Right cardiac atrium (tissue), 5 donors: Measurements from ENCODE around the gene PIEZO2. TPM values are rescaled to one million over a fixed set of nuclear protein-coding genes. Genes with fewer than 3 reads are reported as not detected.
"Not testable (repeated sequence)": the region's sequence is repeated elsewhere in the genome, so short reads cannot be mapped to it uniquely, and the experiment has no call there.

Experiments
- ATAC-seq, 2 donors: fragments of 200-7000 bp; cut with Tn5 transposase; one replicate each; pipeline versions ENCODE4 v1.8.0 to v1.9.1; 2020; ENCODE audit warnings: moderate library complexity in 2 of 2, mild to moderate bottlenecking in 1 of 2
- DNase-seq, 3 donors: peaks; one replicate each; pipeline ENCODE4 v3.0.0-alpha.2; 2020
- H3K27ac ChIP-seq: one replicate; pipeline ENCODE4 v1.5.1; 2013; ENCODE audit warnings: mild to moderate bottlenecking, low read length, control low read depth, moderate library complexity
- H3K27me3 ChIP-seq: one replicate; pipeline ENCODE4 v1.6.1; 2013; ENCODE audit not compliant: control insufficient read depth, insufficient read depth
- H3K4me1 ChIP-seq: one replicate; pipeline ENCODE4 v1.6.1; 2013; ENCODE audit warnings: low read length; ENCODE audit not compliant: control insufficient read depth, insufficient read depth
- H3K4me3 ChIP-seq: one replicate; pipeline ENCODE4 v1.5.1; 2013; ENCODE audit warnings: low read length, control low read depth
- H3K9me3 ChIP-seq: one replicate; pipeline ENCODE4 v1.6.1; 2013; ENCODE audit warnings: low read length; ENCODE audit not compliant: control insufficient read depth
- WGBS: extraction: QIAGEN DNeasy Blood & Tissue Kit; methylation state at CpG from one replicate; pipeline ENCODE4 v1.1.7; 2013; 5-methylcytosine and 5-hydroxymethylcytosine counted together
- intact Hi-C, 4 donors: fragments of 100-400 bp; cut with DNase I; formaldehyde crosslinking; loops; one replicate each; pipeline versions ENCODE4 v1.11.0 to v1.14.0; 2022 to 2023
- polyA plus RNA-seq: library from polyadenylated mRNA; stranded (reverse); fragments of 200-250 nt; gene quantifications from one replicate; pipeline ENCODE4 v1.2.3, GENCODE V29; 2013
- total RNA-seq, 4 donors: library from RNA; stranded (reverse); fragmentation: NEBNext Ultra II Directional; extraction: Animal tissue kit (Norgen Biotek cat#: 25700); gene quantifications; one replicate each; pipeline ENCODE4 v1.2.1, GENCODE V29; 2021
- donor health status: healthy with polysubstance abuse.
- donor health status: DM: no; HTN: yes; CAD: no.
- donor health status: DM: no; HTN: no; CAD: no.
- donor health status: DM: no; HTN: yes; CAD: no; lungs with severe emphysema.
- donor health status: DM: yes; HTN: yes; CAD: no.

Gene PIEZO2
- total and polyA plus RNA-seq, 5 donors: 0.18 to 0.93 (median 0.56) TPM

DNA sequence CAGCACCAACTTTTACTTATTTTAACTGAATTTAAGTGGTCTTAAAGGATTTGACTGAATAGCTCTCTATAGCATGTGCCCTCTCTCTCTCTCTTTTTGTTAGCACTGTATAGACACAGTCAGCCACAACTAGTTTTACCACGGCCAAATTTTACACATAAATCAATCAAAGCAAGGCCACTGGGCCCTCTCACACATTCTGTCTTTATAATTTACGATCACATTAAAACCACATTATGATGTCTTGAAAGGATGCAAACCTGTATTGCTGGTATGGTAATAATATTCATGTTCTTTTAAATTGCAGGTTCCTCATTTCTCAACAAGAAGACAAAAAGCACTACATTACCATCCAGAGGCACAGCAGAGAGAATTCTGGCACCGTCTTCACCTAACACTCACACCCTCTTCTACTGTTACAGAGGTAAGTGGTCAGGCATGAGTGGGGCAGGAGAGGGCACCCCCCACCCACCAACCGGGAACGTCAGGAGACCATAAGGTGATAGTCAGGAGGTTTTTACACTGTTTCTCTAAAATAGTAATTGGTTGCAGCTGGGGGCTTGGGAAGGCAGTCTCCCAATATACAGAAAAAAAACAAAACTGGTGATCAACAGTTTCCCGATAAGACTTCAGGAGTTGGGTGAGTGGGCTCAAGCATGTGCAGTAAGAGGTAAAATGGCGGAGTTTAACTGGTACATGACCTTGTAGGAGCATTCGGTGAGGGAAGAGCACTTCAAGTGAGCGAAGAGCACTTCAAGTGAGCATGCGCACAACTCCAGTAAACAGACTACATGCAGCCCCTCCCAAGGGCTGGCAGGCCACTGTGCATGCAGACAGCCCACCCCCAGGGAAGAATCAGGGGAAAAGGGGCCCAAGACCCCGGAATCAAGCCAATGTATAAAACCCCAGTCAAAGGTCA lies 296.7 kb downstream of the PIEZO2 start:
- H3K27me3 ChIP-seq: no peaks in the 10 kb centered on the region
- no peaks in the 10 kb centered on the region for H3K9me3 ChIP-seq
- no peak overlapping the region for H3K4me3 ChIP-seq
- ATAC-seq: no peak
- no peaks in the 10 kb centered on the region for H3K4me1 ChIP-seq
- intact Hi-C loops: loop anchor here (5.0 to 10.0 kb wide), 6 partner anchors 185 to 702 kb away; no protein-coding TSS in a partner anchor
- DNase-seq: no peak
- WGBS: 82% methylated on average over 11 of the region's 11 CpGs
- no peak overlapping the region for H3K27ac ChIP-seq

DNA sequence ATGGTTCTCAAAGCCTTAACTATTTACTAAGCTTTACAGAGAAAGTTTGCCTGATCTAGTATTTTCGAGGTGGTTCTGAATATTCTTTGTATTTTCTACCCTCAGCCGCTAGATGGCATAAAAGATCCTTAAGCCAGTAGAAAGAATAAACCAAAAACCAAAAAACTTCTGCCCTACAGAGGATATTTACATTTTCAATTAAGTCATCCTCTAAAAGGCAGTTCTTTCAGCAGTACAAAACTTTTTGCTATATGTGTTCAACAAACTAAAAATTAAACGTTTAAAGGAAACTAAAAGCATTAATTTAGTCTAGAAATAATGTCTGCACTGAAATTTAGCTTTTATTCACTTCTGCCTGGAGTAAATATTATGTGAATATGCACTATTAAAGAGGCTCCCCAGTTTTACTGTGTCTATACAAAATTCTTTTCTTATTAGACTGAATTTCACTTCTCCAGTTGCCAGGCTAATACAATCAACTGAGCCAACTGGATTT lies 297.5 kb downstream of the PIEZO2 start:
- Histone ChIP-seq H3K9me3 (no peaks in the 10 kb centered on the region), H3K27ac (no peak overlapping the region), H3K27me3 (no peaks in the 10 kb centered on the region), H3K4me1 (no peaks in the 10 kb centered on the region), H3K4me3 (no peak overlapping the region)
- DNase-seq (no peak), ATAC-seq (no peak)
- 1% methylated on average over 3 of the region's 3 CpGs for WGBS
- intact Hi-C loops: loop anchor here (2.0 to 10.0 kb wide), 7 partner anchors 185 to 703 kb away; no protein-coding TSS in a partner anchor

- intact Hi-C loops: loop anchor here (2.0 to 10.0 kb wide), 7 partner anchors 186 to 704 kb away; no protein-coding TSS in a partner anchor
- 7% methylated on average over 1 of the region's 1 CpG for WGBS
- Histone ChIP-seq H3K27ac (no peak overlapping the region), H3K9me3 (no peaks in the 10 kb centered on the region), H3K27me3 (no peaks in the 10 kb centered on the region), H3K4me3 (no peak overlapping the region), H3K4me1 (no peaks in the 10 kb centered on the region)
- peak in 1 of 2 donors; percentile 47 for ATAC-seq
- DNase-seq: no peak
These were observed 298.5 kb downstream of the PIEZO2 start for GRCh38 chr18:10850840-10851239.

GRCh38 chr18:10850216-10850615 lies 299.2 kb downstream of the PIEZO2 start:
- intact Hi-C loops: loop anchor here (2.0 to 10.0 kb wide), 7 partner anchors 187 to 705 kb away; no protein-coding TSS in a partner anchor
- Histone ChIP-seq H3K27ac (no peak overlapping the region), H3K9me3 (no peaks in the 10 kb centered on the region), H3K27me3 (no peaks in the 10 kb centered on the region), H3K4me3 (no peak overlapping the region), H3K4me1 (no peaks in the 10 kb centered on the region)
- ATAC-seq: no peak
- WGBS: 90% methylated on average over 7 of the region's 7 CpGs
- no peak for DNase-seq

DNA sequence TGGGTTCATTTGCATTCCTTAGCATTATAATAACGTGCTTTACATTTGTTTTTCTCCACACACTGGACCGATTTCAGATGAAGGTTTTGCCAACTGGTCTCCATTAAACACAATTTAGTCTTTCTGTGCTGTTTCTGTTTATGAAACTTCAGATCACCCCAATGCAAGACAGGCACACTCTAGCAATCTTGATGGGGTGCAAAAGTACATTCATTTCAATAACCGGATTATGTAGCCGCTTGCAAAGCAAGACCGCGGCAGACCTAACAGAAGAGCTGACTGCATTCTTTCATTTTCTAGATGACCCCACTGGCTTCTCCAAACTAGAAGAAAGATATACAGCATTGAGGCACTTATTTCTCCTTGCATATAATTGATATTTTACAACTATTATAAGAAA lies 301.5 kb downstream of the PIEZO2 start:
- Histone ChIP-seq H3K9me3 (no peaks in the 10 kb centered on the region), H3K4me3 (no peak overlapping the region), H3K4me1 (no peaks in the 10 kb centered on the region), H3K27ac (no peak overlapping the region), H3K27me3 (no peaks in the 10 kb centered on the region)
- intact Hi-C loops: no loop called here
- WGBS: 87% methylated on average over 6 of the region's 6 CpGs
- ATAC-seq (no peak), DNase-seq (no peak)

- no peaks in the 10 kb centered on the region for H3K27me3 ChIP-seq
- H3K9me3 ChIP-seq: no peaks in the 10 kb centered on the region
- intact Hi-C loops: no loop called here
- WGBS: 87% methylated on average over 8 of the region's 8 CpGs
- H3K27ac ChIP-seq: no peak overlapping the region
- H3K4me3 ChIP-seq: no peak overlapping the region
- DNase-seq (no peak), ATAC-seq (no peak)
- no peaks in the 10 kb centered on the region for H3K4me1 ChIP-seq
These were observed 302.0 kb downstream of the PIEZO2 start for GRCh38 chr18:10847408-10847790.

DNA sequence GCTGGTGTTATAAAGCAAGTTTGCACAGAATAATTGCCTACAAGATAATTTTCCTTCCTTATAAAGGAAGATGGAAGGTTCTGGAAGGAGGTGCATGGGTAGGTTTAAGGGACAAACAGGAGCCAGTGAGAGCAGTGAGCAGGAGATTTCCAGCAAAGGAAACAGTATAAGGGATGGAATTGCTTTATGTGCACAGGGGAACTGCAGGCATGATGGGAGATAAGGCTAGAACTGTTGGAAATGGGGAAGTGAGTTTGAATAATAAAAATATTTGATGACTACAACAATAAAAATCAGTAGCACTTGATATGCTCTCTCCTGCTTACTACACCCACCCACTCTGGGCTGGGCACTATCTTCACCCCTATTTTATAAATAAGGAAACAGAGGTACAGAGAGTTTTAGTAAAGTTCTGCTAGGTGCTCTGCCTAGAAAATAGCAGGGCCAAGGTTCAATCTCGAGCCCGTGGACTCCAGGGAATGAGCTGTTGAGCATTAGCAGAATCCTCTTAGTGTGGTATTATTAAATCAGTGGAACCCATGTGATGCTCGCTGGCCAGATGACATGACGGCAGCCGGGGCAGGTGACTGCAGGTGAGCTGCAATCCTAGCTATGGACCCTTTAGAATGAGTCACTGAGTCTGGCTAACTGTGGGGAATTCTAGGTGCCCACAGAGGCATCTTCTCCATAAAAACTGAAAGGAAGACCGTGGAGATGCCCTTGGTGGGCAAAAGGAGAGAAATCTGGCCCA lies 302.5 kb downstream of the PIEZO2 start:
- Histone ChIP-seq H3K27me3 (no peaks in the 10 kb centered on the region), H3K27ac (no peak overlapping the region), H3K9me3 (no peaks in the 10 kb centered on the region), H3K4me1 (no peaks in the 10 kb centered on the region), H3K4me3 (no peak overlapping the region)
- intact Hi-C loops: no loop called here
- DNase-seq: no peak
- ATAC-seq: no peak
- 93% methylated on average over 6 of the region's 6 CpGs for WGBS

DNA sequence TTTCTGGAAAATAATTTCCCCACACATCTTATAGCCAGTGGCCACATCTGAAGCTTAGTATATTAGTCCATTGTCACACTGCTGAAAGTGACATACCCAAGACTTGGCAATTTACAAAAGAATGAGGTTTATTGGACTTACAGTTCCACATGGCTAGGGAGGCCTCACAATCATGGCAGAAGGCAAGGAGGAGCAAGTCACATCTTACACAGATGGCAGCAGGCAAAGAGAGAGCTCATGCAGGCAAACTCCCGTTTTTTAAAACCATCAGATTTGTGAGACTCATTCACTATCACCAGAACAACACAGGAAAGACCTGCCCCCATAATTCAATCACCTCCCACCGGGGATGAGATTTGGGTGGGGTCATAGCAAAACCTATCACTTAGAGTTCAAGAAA lies 303.3 kb downstream of the PIEZO2 start:
- H3K27ac ChIP-seq, H3K27me3 ChIP-seq, ATAC-seq, DNase-seq, H3K4me3 ChIP-seq, H3K4me1 ChIP-seq, intact Hi-C loops, H3K9me3 ChIP-seq: not testable (repeated sequence)
- 83% methylated on average over 2 of the region's 2 CpGs for WGBS

GRCh38 chr18:10843565-10843964 lies 305.8 kb downstream of the PIEZO2 start:
- Histone ChIP-seq H3K27ac (no peak overlapping the region), H3K27me3 (no peaks in the 10 kb centered on the region), H3K4me1 (no peaks in the 10 kb centered on the region), H3K9me3 (no peaks in the 10 kb centered on the region), H3K4me3 (no peak overlapping the region)
- 55% methylated on average over 5 of the region's 5 CpGs for WGBS
- ATAC-seq: no peak
- intact Hi-C loops: no loop called here
- DNase-seq: no peak

DNA sequence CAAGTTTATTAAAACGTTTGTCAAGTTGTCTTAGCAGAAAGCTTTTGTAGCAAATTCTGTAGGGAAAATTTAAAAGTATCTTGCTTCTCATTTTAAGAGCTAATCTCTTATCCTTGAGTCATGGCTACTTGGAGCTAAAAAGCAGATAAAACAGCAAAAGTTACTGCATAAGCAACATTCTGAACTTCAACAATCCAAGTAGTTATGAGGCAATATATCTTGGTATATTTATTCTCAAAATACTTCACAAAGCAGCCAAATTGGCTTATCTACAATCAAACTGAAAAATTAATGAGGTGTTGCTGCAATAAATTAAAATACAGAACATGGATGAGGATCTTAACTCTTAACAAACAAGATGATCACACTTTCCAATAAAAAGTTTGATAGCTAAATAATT lies 306.5 kb downstream of the PIEZO2 start:
- intact Hi-C loops: no loop called here
- ATAC-seq (no peak), DNase-seq (no peak)
- WGBS: 30% methylated on average over 1 of the region's 1 CpG
- no peaks in the 10 kb centered on the region for H3K27me3 ChIP-seq
- no peak overlapping the region for H3K4me3 ChIP-seq
- H3K27ac ChIP-seq: no peak overlapping the region
- H3K9me3 ChIP-seq: no peaks in the 10 kb centered on the region
- no peaks in the 10 kb centered on the region for H3K4me1 ChIP-seq

GRCh38 chr18:10842371-10842770 lies 307.0 kb downstream of the PIEZO2 start:
- Histone ChIP-seq H3K4me3 (no peak overlapping the region), H3K9me3 (no peaks in the 10 kb centered on the region), H3K27ac (no peak overlapping the region), H3K4me1 (no peaks in the 10 kb centered on the region), H3K27me3 (no peaks in the 10 kb centered on the region)
- WGBS: 65% methylated on average over 4 of the region's 4 CpGs
- intact Hi-C loops: no loop called here
- ATAC-seq (no peak), DNase-seq (no peak)
